SJSA1 (cell line): ENCODE results near the gene ACAD8. TPM values are rescaled to one million over a fixed set of nuclear protein-coding genes. Genes with fewer than 3 reads are reported as not detected.

Source experiments
- DNase-seq, 2 experiments: peaks; one replicate each; pipeline ENCODE4 v3.0.0-alpha.2; 2015 to 2020; ENCODE audit warnings: low spot score in 2 of 2, low read depth in 1 of 2
- H3K27ac ChIP-seq: fragments of 250-450 bp; sonication (Bioruptor Pico); 2 replicates; pipeline ENCODE4 v1.5.1; 2020; ENCODE audit warnings: mild to moderate bottlenecking, moderate library complexity
- H3K27me3 ChIP-seq: fragments of 250-450 bp; sonication (Bioruptor Pico); replicated peaks from 2 replicates; pipeline ENCODE4 v1.5.1; 2020; ENCODE audit warnings: mild to moderate bottlenecking, moderate library complexity
- H3K36me3 ChIP-seq: fragments of 250-450 bp; sonication (Bioruptor Pico); 2 replicates; pipeline ENCODE4 v1.5.1; 2020; ENCODE audit warnings: mild to moderate bottlenecking
- H3K4me1 ChIP-seq: fragments of 250-450 bp; sonication (Bioruptor Pico); replicated peaks from 2 replicates; pipeline ENCODE4 v1.6.1; 2021; ENCODE audit warnings: mild to moderate bottlenecking
- H3K4me3 ChIP-seq: fragments of 250-450 bp; sonication (Bioruptor Pico); 2 replicates; pipeline ENCODE4 v1.5.1; 2020; ENCODE audit warnings: mild to moderate bottlenecking
- H3K9me3 ChIP-seq: fragments of 250-450 bp; sonication (Bioruptor Pico); replicated peaks from 2 replicates; pipeline ENCODE4 v1.5.1; 2020; ENCODE audit warnings: mild to moderate bottlenecking
- total RNA-seq: library from RNA; depleted of rRNA; stranded (reverse); fragments of >200 nt; shearing (Covaris generic); gene quantifications from 2 replicates; pipeline ENCODE4 v1.2.3, GENCODE V29; 2014; rRNA removed

ACAD8 gene
- total RNA-seq, 1 experiment from 2014 or later = 7.9 TPM

GRCh38 chr11:134312223-134312622 is 58.9 kb downstream of the ACAD8 start:
- no peaks in the 10 kb centered on the region for H3K27me3 ChIP-seq
- no peak overlapping the region for H3K4me3 ChIP-seq
- no peaks in the 10 kb centered on the region for H3K36me3 ChIP-seq
- no peak for DNase-seq
- no peaks in the 10 kb centered on the region for H3K4me1 ChIP-seq
- no peaks in the 10 kb centered on the region for H3K9me3 ChIP-seq
- no peak overlapping the region for H3K27ac ChIP-seq

GRCh38 chr11:134312807-134313206 is 59.4 kb downstream of the ACAD8 start:
- H3K36me3 ChIP-seq = no peaks in the 10 kb centered on the region
- no peaks in the 10 kb centered on the region for H3K4me1 ChIP-seq
- DNase-seq = no peak
- no peaks in the 10 kb centered on the region for H3K27me3 ChIP-seq
- H3K9me3 ChIP-seq = no peaks in the 10 kb centered on the region
- no peak overlapping the region for H3K4me3 ChIP-seq
- no peak overlapping the region for H3K27ac ChIP-seq

GRCh38 chr11:134313379-134313778 is 60.0 kb downstream of the ACAD8 start:
- H3K27ac ChIP-seq = no peak overlapping the region
- no peaks in the 10 kb centered on the region for H3K27me3 ChIP-seq
- H3K36me3 ChIP-seq = no peaks in the 10 kb centered on the region
- DNase-seq = no peak
- H3K9me3 ChIP-seq = no peaks in the 10 kb centered on the region
- H3K4me1 ChIP-seq = no peaks in the 10 kb centered on the region
- H3K4me3 ChIP-seq = no peak overlapping the region

GRCh38 chr11:134313821-134314607 is 60.6 kb downstream of the ACAD8 start:
- no peak overlapping the region for H3K27ac ChIP-seq
- DNase-seq = no peak
- no peak overlapping the region for H3K4me3 ChIP-seq
- H3K27me3 ChIP-seq = no peaks in the 10 kb centered on the region
- H3K4me1 ChIP-seq = no peaks in the 10 kb centered on the region
- no peaks in the 10 kb centered on the region for H3K36me3 ChIP-seq
- H3K9me3 ChIP-seq = no peaks in the 10 kb centered on the region

Other genes starting within 250 kb of the ACAD8 start
- gene JAM3, start 184.5 kb upstream of the ACAD8 start, total RNA-seq = 1.7 and 2.4 TPM in 2 replicates
- gene NCAPD3, start 29.6 kb upstream of the ACAD8 start, total RNA-seq = 15.2 and 29.4 TPM in 2 replicates
- gene VPS26B, start 28.9 kb upstream of the ACAD8 start, total RNA-seq = 15.7 and 17.8 TPM in 2 replicates
- gene THYN1, start 216 bp upstream of the ACAD8 start, total RNA-seq = 24.7 and 34.7 TPM in 2 replicates
- gene GLB1L3, start 22.8 kb downstream of the ACAD8 start, total RNA-seq = not detected in 2 replicates
- gene GLB1L2, start 78.4 kb downstream of the ACAD8 start, total RNA-seq = not detected in 2 replicates
- not detected in 2 replicates for gene B3GAT1, start 158.7 kb downstream of the ACAD8 start, total RNA-seq